ENCODE measurements around the gene COLEC12.

GRCh38 chr18:434410-434809 lies 66.1 kb downstream of the COLEC12 start:
- TF ChIP-seq, protein P1, sequence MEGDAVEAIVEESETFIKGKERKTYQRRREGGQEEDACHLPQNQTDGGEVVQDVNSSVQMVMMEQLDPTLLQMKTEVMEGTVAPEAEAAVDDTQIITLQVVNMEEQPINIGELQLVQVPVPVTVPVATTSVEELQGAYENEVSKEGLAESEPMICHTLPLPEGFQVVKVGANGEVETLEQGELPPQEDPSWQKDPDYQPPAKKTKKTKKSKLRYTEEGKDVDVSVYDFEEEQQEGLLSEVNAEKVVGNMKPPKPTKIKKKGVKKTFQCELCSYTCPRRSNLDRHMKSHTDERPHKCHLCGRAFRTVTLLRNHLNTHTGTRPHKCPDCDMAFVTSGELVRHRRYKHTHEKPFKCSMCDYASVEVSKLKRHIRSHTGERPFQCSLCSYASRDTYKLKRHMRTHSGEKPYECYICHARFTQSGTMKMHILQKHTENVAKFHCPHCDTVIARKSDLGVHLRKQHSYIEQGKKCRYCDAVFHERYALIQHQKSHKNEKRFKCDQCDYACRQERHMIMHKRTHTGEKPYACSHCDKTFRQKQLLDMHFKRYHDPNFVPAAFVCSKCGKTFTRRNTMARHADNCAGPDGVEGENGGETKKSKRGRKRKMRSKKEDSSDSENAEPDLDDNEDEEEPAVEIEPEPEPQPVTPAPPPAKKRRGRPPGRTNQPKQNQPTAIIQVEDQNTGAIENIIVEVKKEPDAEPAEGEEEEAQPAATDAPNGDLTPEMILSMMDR (conservative IDR thresholded peaks at IDR 0.05): no peak
- TF ChIP-seq EZH2 (IDR thresholded peaks at IDR 0.05; ENCODE audit: low read depth): no peak
